Measurements from ENCODE around the gene NLE1. TPM values are rescaled to one million over a fixed set of nuclear protein-coding genes. Genes with fewer than 3 reads are reported as not detected.

Gene NLE1
- total and polyA plus RNA-seq, 8 donors, result 8.7 to 23.0 (median 19.8) TPM

DNA sequence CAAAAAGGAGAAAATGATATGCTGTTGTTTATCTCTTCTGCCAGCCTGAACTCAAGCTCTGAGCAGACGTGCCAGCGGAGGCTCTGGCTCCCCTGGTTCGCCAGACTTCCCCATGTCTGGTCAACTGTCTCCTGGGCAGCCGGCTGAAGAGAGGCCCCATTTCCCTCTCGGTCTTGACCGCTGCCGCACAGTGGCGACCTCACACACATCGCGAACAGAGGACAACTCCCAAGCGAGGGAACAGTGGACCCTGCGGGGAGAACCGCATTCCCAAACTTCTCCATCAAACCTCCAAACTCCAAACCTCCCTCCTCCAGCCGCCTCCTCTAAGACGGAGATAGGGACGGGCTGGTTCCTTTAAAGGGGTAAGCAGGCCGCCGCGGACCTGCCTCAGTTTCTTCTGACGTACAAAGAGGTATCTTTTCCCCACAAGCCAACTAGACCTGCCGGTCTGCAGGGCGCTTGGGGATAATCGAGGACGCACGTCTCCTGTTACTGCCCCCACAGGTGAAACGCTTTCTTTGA lies 53.7 kb downstream of the NLE1 start:
- Histone ChIP-seq H3K4me3 (peak overlapping the region; percentile 91 to 95), H3K4me1 (peaks cover 0 to 45% of the 10 kb centered on the region in 2 donors), H3K36me3 (no peaks in the 10 kb centered on the region), H3K27ac (peak overlapping the region; percentile 90 to 94), H3K27me3 (no peaks in the 10 kb centered on the region), H3K9me3 (no peaks in the 10 kb centered on the region)
- TF ChIP-seq, protein P1, sequence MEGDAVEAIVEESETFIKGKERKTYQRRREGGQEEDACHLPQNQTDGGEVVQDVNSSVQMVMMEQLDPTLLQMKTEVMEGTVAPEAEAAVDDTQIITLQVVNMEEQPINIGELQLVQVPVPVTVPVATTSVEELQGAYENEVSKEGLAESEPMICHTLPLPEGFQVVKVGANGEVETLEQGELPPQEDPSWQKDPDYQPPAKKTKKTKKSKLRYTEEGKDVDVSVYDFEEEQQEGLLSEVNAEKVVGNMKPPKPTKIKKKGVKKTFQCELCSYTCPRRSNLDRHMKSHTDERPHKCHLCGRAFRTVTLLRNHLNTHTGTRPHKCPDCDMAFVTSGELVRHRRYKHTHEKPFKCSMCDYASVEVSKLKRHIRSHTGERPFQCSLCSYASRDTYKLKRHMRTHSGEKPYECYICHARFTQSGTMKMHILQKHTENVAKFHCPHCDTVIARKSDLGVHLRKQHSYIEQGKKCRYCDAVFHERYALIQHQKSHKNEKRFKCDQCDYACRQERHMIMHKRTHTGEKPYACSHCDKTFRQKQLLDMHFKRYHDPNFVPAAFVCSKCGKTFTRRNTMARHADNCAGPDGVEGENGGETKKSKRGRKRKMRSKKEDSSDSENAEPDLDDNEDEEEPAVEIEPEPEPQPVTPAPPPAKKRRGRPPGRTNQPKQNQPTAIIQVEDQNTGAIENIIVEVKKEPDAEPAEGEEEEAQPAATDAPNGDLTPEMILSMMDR (IDR thresholded peaks at IDR 0.05), result no peak
- intact Hi-C loops (cut with DNase I), result loop anchor here in 1 of 2 donors (10.0 kb wide), 1 partner anchor 84 kb away; no protein-coding TSS in a partner anchor
- DNase-seq (peak; percentile 39 to 90 (median 62)), ATAC-seq (peak; percentile 58)

- peak overlapping the region; percentile 91 to 95 for H3K4me3 ChIP-seq
- peak in 2 of 4 donors; percentile 37 to 43 for DNase-seq
- intact Hi-C loops (cut with DNase I), result loop anchor here in 1 of 2 donors (10.0 kb wide), 1 partner anchor 83 kb away; no protein-coding TSS in a partner anchor
- H3K27me3 ChIP-seq, result no peaks in the 10 kb centered on the region
- H3K36me3 ChIP-seq, result no peaks in the 10 kb centered on the region
- peaks cover 0 to 50% of the 10 kb centered on the region in 2 donors for H3K4me1 ChIP-seq
- TF ChIP-seq, protein P1 (IDR thresholded peaks at IDR 0.05), result no peak
- peak; percentile 3 for ATAC-seq
- no peaks in the 10 kb centered on the region for H3K9me3 ChIP-seq
- H3K27ac ChIP-seq, result peak overlapping the region; percentile 90 to 94
Observed at GRCh38 chr17:35087731-35088355, 54.3 kb downstream of the NLE1 start.

GRCh38 chr17:35086931-35087573 lies 55.1 kb downstream of the NLE1 start:
- intact Hi-C loops (cut with DNase I), result loop anchor here in 1 of 2 donors (10.0 kb wide), 1 partner anchor 82 kb away; no protein-coding TSS in a partner anchor
- no peak overlapping the region for H3K27ac ChIP-seq
- DNase-seq (no peak), ATAC-seq (no peak)
- H3K27me3 ChIP-seq, result no peaks in the 10 kb centered on the region
- peak overlapping the region in 1 of 2 donors; percentile 95 for H3K4me3 ChIP-seq
- TF ChIP-seq, protein P1 (IDR thresholded peaks at IDR 0.05), result no peak
- no peaks in the 10 kb centered on the region for H3K9me3 ChIP-seq
- peaks cover 4 to 58% of the 10 kb centered on the region in 2 donors for H3K4me1 ChIP-seq
- no peaks in the 10 kb centered on the region for H3K36me3 ChIP-seq

- no peaks in the 10 kb centered on the region for H3K27me3 ChIP-seq
- DNase-seq (no peak), ATAC-seq (no peak)
- no peak overlapping the region for H3K4me3 ChIP-seq
- no peak overlapping the region for H3K27ac ChIP-seq
- no peaks in the 10 kb centered on the region for H3K9me3 ChIP-seq
- H3K36me3 ChIP-seq, result no peaks in the 10 kb centered on the region
- peaks cover 6 to 67% of the 10 kb centered on the region in 2 donors for H3K4me1 ChIP-seq
- intact Hi-C loops (cut with DNase I), result loop anchor here in 1 of 2 donors (10.0 kb wide), 1 partner anchor 81 kb away; no protein-coding TSS in a partner anchor
- TF ChIP-seq, protein P1 (IDR thresholded peaks at IDR 0.05), result no peak
Observed at GRCh38 chr17:35086164-35086563, 55.9 kb downstream of the NLE1 start.

GRCh38 chr17:35084987-35085386 lies 57.1 kb downstream of the NLE1 start:
- ATAC-seq, result no peak
- intact Hi-C loops (cut with DNase I), result loop anchor here in 1 of 2 donors (10.0 kb wide), 1 partner anchor 80 kb away; no protein-coding TSS in a partner anchor
- Histone ChIP-seq H3K36me3 (no peaks in the 10 kb centered on the region), H3K4me3 (no peak overlapping the region), H3K9me3 (no peaks in the 10 kb centered on the region), H3K4me1 (peaks cover 6 to 74% of the 10 kb centered on the region in 2 donors), H3K27me3 (no peaks in the 10 kb centered on the region), H3K27ac (no peak overlapping the region)
- no peak for DNase-seq
- TF ChIP-seq, protein P1 (IDR thresholded peaks at IDR 0.05), result no peak

Data from left lung (tissue), 10 donors.